ENCODE results near the gene MMEL1.
"Not testable (repeated sequence)": the region's sequence is repeated elsewhere in the genome, so short reads cannot be mapped to it uniquely, and the experiment has no call there.

Gene MMEL1

GRCh38 chr1:2569703-2570102 lies 63.1 kb downstream of the MMEL1 start:
- not testable (repeated sequence) for DNase-seq

- no peak for DNase-seq
Observed at GRCh38 chr1:2569060-2569459, 63.8 kb downstream of the MMEL1 start.

GRCh38 chr1:2568187-2568816 lies 64.5 kb downstream of the MMEL1 start:
- not testable (repeated sequence) for DNase-seq

- no peak for DNase-seq
Observed at GRCh38 chr1:2567083-2567679, 65.6 kb downstream of the MMEL1 start.

- no peak for DNase-seq
Observed at GRCh38 chr1:2566101-2567045, 66.4 kb downstream of the MMEL1 start.

GRCh38 chr1:2564815-2565374 lies 67.9 kb downstream of the MMEL1 start:
- DNase-seq, result no peak

- DNase-seq, result no peak
Observed at GRCh38 chr1:2564006-2564814, 68.6 kb downstream of the MMEL1 start.

- DNase-seq, result no peak
Observed at GRCh38 chr1:2563205-2563604, 69.6 kb downstream of the MMEL1 start.

- DNase-seq, result no peak
Observed at GRCh38 chr1:2561898-2562895, 70.6 kb downstream of the MMEL1 start.

GRCh38 chr1:2561446-2561845 lies 71.4 kb downstream of the MMEL1 start:
- DNase-seq, result no peak

GRCh38 chr1:2560299-2561073 lies 72.3 kb downstream of the MMEL1 start:
- DNase-seq, result no peak

GRCh38 chr1:2559509-2560298 lies 73.1 kb downstream of the MMEL1 start:
- DNase-seq, result no peak

- no peak for DNase-seq
Observed at GRCh38 chr1:2558861-2559260, 74.0 kb downstream of the MMEL1 start.

GRCh38 chr1:2558420-2558819 lies 74.4 kb downstream of the MMEL1 start:
- no peak for DNase-seq

GRCh38 chr1:2557482-2558400 lies 75.1 kb downstream of the MMEL1 start:
- DNase-seq, result no peak

- no peak for DNase-seq
Observed at GRCh38 chr1:2556678-2557481, 75.9 kb downstream of the MMEL1 start.

- DNase-seq, result peak; percentile 68
Observed at GRCh38 chr1:2556277-2556677, 76.5 kb downstream of the MMEL1 start, which contains the start of gene TNFRSF14. TNFRSF14 (plus strand) TSS chr1:2556371; CDS start chr1:2556665, 294 bp downstream.

Measured in activated CD4-positive, alpha-beta T cell treated with anti-CD3 and anti-CD28 coated beads, Interleukin-2, amount 50 U/mL, for 1 hour (primary cell).